HFFc6 (cell line): ENCODE measurements around the gene HSD17B2. TPM values are rescaled to one million over a fixed set of nuclear protein-coding genes. Genes with fewer than 3 reads are reported as not detected.

Source experiments
- DNase-seq: peaks from one replicate; pipeline ENCODE4 v3.0.0-alpha.2; 2018
- H3K27ac Mint-ChIP-seq: 2 replicates; pipeline ENCODE4 v1.8.0; 2020; ENCODE audit warnings: mild to moderate bottlenecking, mixed read lengths
- H3K27me3 Mint-ChIP-seq: 2 replicates; pipeline ENCODE4 v1.8.0; 2021; ENCODE audit warnings: mild to moderate bottlenecking, moderate library complexity, mixed read lengths; ENCODE audit not compliant: insufficient read depth
- H3K36me3 Mint-ChIP-seq: 2 replicates; pipeline ENCODE4 v1.8.0; 2021; ENCODE audit warnings: low read depth, mixed read lengths
- H3K4me1 Mint-ChIP-seq: 2 replicates; pipeline ENCODE4 v1.8.0; 2020; ENCODE audit warnings: low read depth, mixed read lengths
- H3K4me3 Mint-ChIP-seq: 2 replicates; pipeline ENCODE4 v1.8.0; 2020; ENCODE audit warnings: mild to moderate bottlenecking, moderate library complexity, mixed read lengths
- H3K9me3 Mint-ChIP-seq: 2 replicates; pipeline ENCODE4 v1.8.0; 2020; ENCODE audit warnings: mild to moderate bottlenecking, mixed read lengths
- total RNA-seq, 6 experiments: library from RNA; stranded (reverse); fragmentation: NEBNext Ultra II Directional; extraction: Animal tissue kit (Norgen Biotek cat#: 25700); gene quantifications; 2 replicates in 1 of 6; 3 replicates in 5 of 6; pipeline ENCODE4 v1.2.3, GENCODE V29; 2021
- TF ChIP-seq, protein P1 (sequence below): fragments of 200-600 bp; sonication (generic); IDR thresholded peaks from 2 replicates; pipeline ENCODE4 v1.5.0; 2021; ENCODE audit warnings: antibody characterized with exemption, mild to moderate bottlenecking

Gene HSD17B2
- total RNA-seq, 6 experiments from 2014 or later = 0.17 to 3.2 (median 0.50) TPM; not detected in 1

DNA sequence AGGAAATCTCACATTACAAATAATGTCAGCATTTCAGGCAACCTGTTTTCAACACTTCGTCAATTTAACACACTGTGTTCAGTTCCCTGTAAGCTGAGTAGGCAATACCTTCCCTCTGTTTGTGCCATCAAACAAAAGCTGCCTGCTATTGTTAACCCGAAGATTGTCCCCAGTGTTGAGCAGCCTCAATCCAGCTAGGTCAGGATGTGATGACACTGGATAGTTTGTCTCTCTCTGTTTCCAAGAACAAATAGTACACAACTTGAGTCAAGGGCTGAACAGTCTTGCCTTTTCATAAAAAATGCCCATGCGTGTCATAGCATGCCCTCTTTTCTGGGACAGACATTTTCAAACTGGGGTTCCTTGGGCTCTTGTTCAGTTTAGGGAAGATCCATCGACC lies 36.4 kb downstream of the HSD17B2 start:
- no peaks in the 10 kb centered on the region; the same call in 1 of the 2 replicates for H3K9me3 Mint-ChIP-seq
- TF ChIP-seq, protein P1, sequence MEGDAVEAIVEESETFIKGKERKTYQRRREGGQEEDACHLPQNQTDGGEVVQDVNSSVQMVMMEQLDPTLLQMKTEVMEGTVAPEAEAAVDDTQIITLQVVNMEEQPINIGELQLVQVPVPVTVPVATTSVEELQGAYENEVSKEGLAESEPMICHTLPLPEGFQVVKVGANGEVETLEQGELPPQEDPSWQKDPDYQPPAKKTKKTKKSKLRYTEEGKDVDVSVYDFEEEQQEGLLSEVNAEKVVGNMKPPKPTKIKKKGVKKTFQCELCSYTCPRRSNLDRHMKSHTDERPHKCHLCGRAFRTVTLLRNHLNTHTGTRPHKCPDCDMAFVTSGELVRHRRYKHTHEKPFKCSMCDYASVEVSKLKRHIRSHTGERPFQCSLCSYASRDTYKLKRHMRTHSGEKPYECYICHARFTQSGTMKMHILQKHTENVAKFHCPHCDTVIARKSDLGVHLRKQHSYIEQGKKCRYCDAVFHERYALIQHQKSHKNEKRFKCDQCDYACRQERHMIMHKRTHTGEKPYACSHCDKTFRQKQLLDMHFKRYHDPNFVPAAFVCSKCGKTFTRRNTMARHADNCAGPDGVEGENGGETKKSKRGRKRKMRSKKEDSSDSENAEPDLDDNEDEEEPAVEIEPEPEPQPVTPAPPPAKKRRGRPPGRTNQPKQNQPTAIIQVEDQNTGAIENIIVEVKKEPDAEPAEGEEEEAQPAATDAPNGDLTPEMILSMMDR = no peak
- DNase-seq = no peak
- peaks cover 9% of the 10 kb centered on the region for H3K4me1 Mint-ChIP-seq
- no peak overlapping the region; the same call in 1 of the 2 replicates for H3K27ac Mint-ChIP-seq
- no peak overlapping the region for H3K4me3 Mint-ChIP-seq
- H3K27me3 Mint-ChIP-seq = peaks cover 5% of the 10 kb centered on the region; the same call in 1 of the 2 replicates
- no peaks in the 10 kb centered on the region for H3K36me3 Mint-ChIP-seq

DNA sequence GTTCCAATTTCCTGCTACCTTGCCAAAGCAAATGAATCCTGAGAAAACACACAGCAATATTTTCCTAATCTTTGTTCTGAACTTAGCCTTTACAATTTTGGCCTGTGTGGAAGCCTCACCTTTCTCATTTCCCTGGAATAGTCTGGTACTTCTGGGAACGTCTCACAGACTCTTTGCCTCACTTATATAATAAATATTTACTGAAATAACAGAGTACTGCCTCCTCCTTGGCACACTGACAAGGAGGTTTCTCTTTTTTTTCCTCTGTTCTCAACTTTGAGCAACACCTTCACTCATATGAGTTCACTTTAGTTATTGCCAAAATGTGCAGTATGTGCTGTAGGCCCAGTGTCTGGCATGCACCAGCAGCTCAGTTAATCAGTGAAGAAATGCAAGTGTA lies 37.3 kb downstream of the HSD17B2 start:
- H3K27ac Mint-ChIP-seq = no peak overlapping the region
- H3K9me3 Mint-ChIP-seq = peaks cover 5% of the 10 kb centered on the region; the same call in 1 of the 2 replicates
- H3K27me3 Mint-ChIP-seq = peaks cover 5% of the 10 kb centered on the region; the same call in 1 of the 2 replicates
- H3K36me3 Mint-ChIP-seq = no peaks in the 10 kb centered on the region
- TF ChIP-seq, protein P1 = no peak
- no peak overlapping the region for H3K4me3 Mint-ChIP-seq
- no peak for DNase-seq
- peaks cover 9% of the 10 kb centered on the region for H3K4me1 Mint-ChIP-seq

DNA sequence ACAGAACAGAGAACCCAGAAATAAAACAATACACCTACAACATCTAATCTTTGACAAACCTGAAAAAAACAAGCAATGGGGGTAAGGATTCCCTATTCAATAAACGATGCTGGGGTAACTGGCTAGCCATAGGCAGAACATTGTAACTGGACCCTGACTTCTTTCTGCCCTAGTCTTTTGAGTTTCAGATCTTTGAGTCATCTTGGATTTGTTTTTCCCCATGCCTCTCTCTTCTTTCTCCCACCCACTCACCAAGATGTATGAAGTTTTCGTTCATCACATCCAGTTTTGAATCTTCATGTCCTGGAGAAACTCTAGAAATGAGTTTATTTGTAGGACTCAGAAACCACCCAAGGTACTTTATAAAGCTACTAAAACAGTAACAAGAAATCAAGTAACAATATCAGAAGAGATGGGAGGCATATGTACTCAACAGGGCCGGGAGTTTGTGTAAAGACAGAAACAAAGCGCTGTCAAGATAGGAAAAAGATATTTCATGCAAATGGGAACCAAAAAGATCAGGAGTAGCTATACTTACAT lies 39.0 kb downstream of the HSD17B2 start:
- Mint-ChIP-seq H3K27ac (no peak overlapping the region), H3K4me3 (no peak overlapping the region), H3K9me3 (peaks cover 9% of the 10 kb centered on the region), H3K36me3 (no peaks in the 10 kb centered on the region), H3K27me3 (peaks cover 2% of the 10 kb centered on the region), H3K4me1 (peaks cover 9% of the 10 kb centered on the region)
- no peak for DNase-seq
- TF ChIP-seq, protein P1 = no peak

DNA sequence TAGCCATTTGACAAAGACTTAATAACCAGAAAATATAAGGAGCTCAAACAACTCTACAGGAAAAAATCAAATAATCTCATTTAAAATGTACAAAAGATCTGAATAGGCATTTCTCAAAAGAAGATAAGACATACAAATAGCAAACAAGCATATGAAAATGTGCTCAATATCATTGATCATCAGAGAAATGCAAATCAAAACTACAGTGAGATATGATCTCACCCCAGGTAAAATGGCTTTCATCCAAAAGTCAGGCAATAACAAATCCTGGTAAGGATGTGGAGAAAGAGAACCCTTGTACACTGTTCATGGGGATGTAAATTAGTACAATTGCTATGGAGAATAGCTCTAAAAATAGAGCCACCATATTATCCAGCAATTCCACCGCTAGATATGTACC lies 43.1 kb downstream of the HSD17B2 start:
- no peak for DNase-seq
- Mint-ChIP-seq H3K36me3 (no peaks in the 10 kb centered on the region), H3K9me3 (peaks cover 9% of the 10 kb centered on the region), H3K4me1 (no peaks in the 10 kb centered on the region), H3K27ac (no peak overlapping the region), H3K4me3 (no peak overlapping the region), H3K27me3 (peaks cover 2% of the 10 kb centered on the region)
- TF ChIP-seq, protein P1 = no peak

DNA sequence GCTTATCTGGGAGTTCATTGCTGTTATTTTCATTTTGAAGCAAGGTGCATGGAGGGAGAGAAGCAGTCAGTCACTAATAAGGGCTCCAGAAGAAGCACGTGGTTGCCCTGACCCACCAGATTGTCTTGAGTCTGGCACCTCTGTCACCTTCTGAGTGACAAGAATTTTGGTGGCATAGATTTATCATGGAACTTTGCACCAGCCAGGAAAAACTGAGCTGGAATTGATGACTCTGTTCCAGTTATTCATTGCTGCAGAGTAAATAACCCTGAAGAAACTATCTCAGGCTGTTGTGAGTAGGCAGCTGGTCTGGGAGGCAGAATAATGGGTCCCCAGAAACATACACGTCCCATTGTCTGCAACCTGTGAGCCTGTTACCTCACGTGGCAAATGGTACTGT lies 44.8 kb downstream of the HSD17B2 start:
- H3K27me3 Mint-ChIP-seq = peaks cover 2% of the 10 kb centered on the region
- H3K4me3 Mint-ChIP-seq = no peak overlapping the region
- TF ChIP-seq, protein P1 = no peak

More for the DNA sequence above, 44.8 kb downstream of the HSD17B2 start:
- no peak overlapping the region for H3K27ac Mint-ChIP-seq
- no peaks in the 10 kb centered on the region for H3K4me1 Mint-ChIP-seq
- no peak for DNase-seq
- no peaks in the 10 kb centered on the region for H3K36me3 Mint-ChIP-seq
- peaks cover 9% of the 10 kb centered on the region for H3K9me3 Mint-ChIP-seq
